ENCODE results near the gene PDE10A.

DNA sequence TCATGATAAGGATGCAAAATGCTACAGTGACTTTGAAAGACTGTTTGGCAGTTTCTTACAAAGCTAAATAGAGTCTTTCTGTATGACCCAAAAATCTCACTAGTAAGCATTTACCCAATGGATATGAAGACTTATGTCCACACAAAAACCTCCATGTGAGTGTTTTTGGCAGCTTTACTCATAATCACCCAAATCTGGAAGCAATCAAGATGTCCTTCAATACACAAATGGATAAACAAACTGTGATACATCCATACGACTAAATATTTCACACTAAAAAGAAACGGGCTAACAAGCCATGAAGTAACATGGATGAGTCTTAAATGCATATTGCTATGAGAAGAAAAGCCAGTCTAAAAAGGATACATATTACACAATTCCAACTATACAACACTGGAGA lies 117.2 kb downstream of the PDE10A start:
- TF ChIP-seq, protein P1, sequence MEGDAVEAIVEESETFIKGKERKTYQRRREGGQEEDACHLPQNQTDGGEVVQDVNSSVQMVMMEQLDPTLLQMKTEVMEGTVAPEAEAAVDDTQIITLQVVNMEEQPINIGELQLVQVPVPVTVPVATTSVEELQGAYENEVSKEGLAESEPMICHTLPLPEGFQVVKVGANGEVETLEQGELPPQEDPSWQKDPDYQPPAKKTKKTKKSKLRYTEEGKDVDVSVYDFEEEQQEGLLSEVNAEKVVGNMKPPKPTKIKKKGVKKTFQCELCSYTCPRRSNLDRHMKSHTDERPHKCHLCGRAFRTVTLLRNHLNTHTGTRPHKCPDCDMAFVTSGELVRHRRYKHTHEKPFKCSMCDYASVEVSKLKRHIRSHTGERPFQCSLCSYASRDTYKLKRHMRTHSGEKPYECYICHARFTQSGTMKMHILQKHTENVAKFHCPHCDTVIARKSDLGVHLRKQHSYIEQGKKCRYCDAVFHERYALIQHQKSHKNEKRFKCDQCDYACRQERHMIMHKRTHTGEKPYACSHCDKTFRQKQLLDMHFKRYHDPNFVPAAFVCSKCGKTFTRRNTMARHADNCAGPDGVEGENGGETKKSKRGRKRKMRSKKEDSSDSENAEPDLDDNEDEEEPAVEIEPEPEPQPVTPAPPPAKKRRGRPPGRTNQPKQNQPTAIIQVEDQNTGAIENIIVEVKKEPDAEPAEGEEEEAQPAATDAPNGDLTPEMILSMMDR (conservative IDR thresholded peaks at IDR 0.05): no peak
- TF ChIP-seq ZFX (IDR thresholded peaks at IDR 0.05): no peak
